H1 (cell line): Measurements from ENCODE around the gene AIF1. TPM values are rescaled to one million over a fixed set of nuclear protein-coding genes. Genes with fewer than 3 reads are reported as not detected.
A peak's percentile ranks its signal among the peaks of the same experiment; 100 is the strongest.

ENCODE experiments used
- CTCF ChIA-PET: fragments of 300-600 bp; sonication (Branson Sonifier 250); formaldehyde crosslinking; loops from one replicate; lab custom pipeline; 2021; ENCODE audit not compliant: partially characterized antibody; lab: Charles Lee
- POLR2A ChIA-PET: fragments of 300-600 bp; sonication (Branson Sonifier 250); formaldehyde crosslinking; loops from one replicate; lab custom pipeline; 2021; ENCODE audit warnings: inconsistent platforms; ENCODE audit not compliant: partially characterized antibody; lab: Charles Lee
- DNase-seq, 2 experiments: peaks; one replicate each; pipeline versions ENCODE4 v3.0.0 to v3.0.0-alpha.2; 2010 to 2022; ENCODE audit warnings: low spot score in 2 of 2, low read depth in 1 of 2, mixed read lengths in 1 of 2
- FAIRE-seq: peaks from 2 replicates; lab custom pipeline; 2011; peaks lifted over from hg19 to GRCh38; lab: Jason Lieb, UNC
- H2AFZ ChIP-seq: 2 replicates; pipeline ENCODE4 v1.8.1; 2012; ENCODE audit warnings: low read length, inconsistent platforms
- H2AK5ac ChIP-seq: 2 replicates; pipeline ENCODE4 v1.6.1; 2013; ENCODE audit warnings: low read depth, low read length
- H2BK120ac ChIP-seq: replicated peaks from 2 replicates; pipeline ENCODE3; 2013; ENCODE audit warnings: low read depth, low read length, inconsistent platforms
- H2BK12ac ChIP-seq: 2 replicates; pipeline ENCODE4 v1.6.1; 2013; ENCODE audit warnings: low read depth, low read length
- H2BK15ac ChIP-seq: 2 replicates; pipeline ENCODE4 v1.6.1; 2013; ENCODE audit warnings: low read length
- H2BK20ac ChIP-seq: 2 replicates; pipeline ENCODE4 v1.6.1; 2013; ENCODE audit warnings: low read length
- H2BK5ac ChIP-seq: 2 replicates; pipeline ENCODE4 v1.6.1; 2013; ENCODE audit warnings: low read depth, low read length
- H3K14ac ChIP-seq: 2 replicates; pipeline ENCODE4 v1.6.1; 2013; ENCODE audit warnings: inconsistent platforms; ENCODE audit not compliant: insufficient read length
- H3K18ac ChIP-seq: 2 replicates; pipeline ENCODE4 v1.6.1; 2013; ENCODE audit warnings: low read length; ENCODE audit errors: extremely low read depth
- H3K23ac ChIP-seq: 2 replicates; pipeline ENCODE4 v1.6.1; 2013; ENCODE audit warnings: inconsistent platforms; ENCODE audit not compliant: insufficient read length
- H3K23me2 ChIP-seq: 2 replicates; pipeline ENCODE4 v1.6.1; 2013; ENCODE audit warnings: low read depth, low read length
- H3K27ac ChIP-seq: 2 replicates; pipeline ENCODE4 v1.6.1; 2011; ENCODE audit warnings: low read depth, low read length, inconsistent platforms
- H3K27me3 ChIP-seq, 4 experiments: replicated peaks in 1 of 4; 1 replicate in 1 of 4; 2 replicates in 3 of 4; pipeline versions ENCODE4 v1.6.1 to v1.8.1; 2011 to 2013; ENCODE audit warnings: low read length in 3 of 4, mild to moderate bottlenecking in 3 of 4, inconsistent platforms in 2 of 4, mixed read lengths in 2 of 4, moderate library complexity in 1 of 4; ENCODE audit not compliant: control insufficient read depth in 3 of 4, insufficient read depth in 3 of 4; ENCODE audit errors: extremely low read depth in 1 of 4
- H3K36me3 ChIP-seq, 4 experiments: 2 replicates each; pipeline versions ENCODE4 v1.6.1 to v1.8.1; 2011 to 2013; ENCODE audit warnings: mild to moderate bottlenecking in 4 of 4, low read length in 3 of 4, moderate library complexity in 2 of 4, control low read depth in 1 of 4, inconsistent platforms in 1 of 4; ENCODE audit not compliant: insufficient read depth in 4 of 4, control insufficient read depth in 2 of 4
- H3K4ac ChIP-seq: replicated peaks from 2 replicates; pipeline ENCODE3; 2013; ENCODE audit warnings: low read length, low read depth, mixed read lengths, inconsistent platforms; ENCODE audit not compliant: insufficient read length
- H3K4me1 ChIP-seq, 4 experiments: replicated peaks in 1 of 4; 1 replicate in 1 of 4; 2 replicates in 3 of 4; pipeline versions ENCODE4 v1.6.1 to v1.8.1; 2011 to 2013; ENCODE audit warnings: low read length in 3 of 4, inconsistent platforms in 2 of 4, mixed read lengths in 1 of 4; ENCODE audit not compliant: insufficient read depth in 4 of 4, control insufficient read depth in 3 of 4
- H3K4me2 ChIP-seq, 2 experiments: 2 replicates each; pipeline versions ENCODE4 v1.6.1 to v1.8.1; 2011 to 2013; ENCODE audit warnings: low read depth in 2 of 2, low read length in 2 of 2, control low read depth in 1 of 2, inconsistent platforms in 1 of 2, mild to moderate bottlenecking in 1 of 2; ENCODE audit not compliant: insufficient read depth in 1 of 2
- H3K4me3 ChIP-seq, 4 experiments: fragments of 200-600, 300-600 bp in 1 of 4; sonication (generic), shearing (Covaris generic), sonication (Bioruptor Twin) in 1 of 4; 2 replicates each; pipeline versions ENCODE4 v1.5.1 to v1.8.1; 2011 to 2016; ENCODE audit warnings: low read length in 4 of 4, low read depth in 3 of 4, control low read depth in 2 of 4, inconsistent platforms in 2 of 4, mild to moderate bottlenecking in 2 of 4, mixed read lengths in 1 of 4, moderate library complexity in 1 of 4; ENCODE audit not compliant: insufficient read depth in 2 of 4; ENCODE audit errors: extremely low read depth in 1 of 4
- H3K56ac ChIP-seq: replicated peaks from 2 replicates; pipeline ENCODE3; 2013; ENCODE audit warnings: low read depth, mild to moderate bottlenecking, mixed read lengths, low read length, inconsistent platforms; ENCODE audit not compliant: insufficient read length
- H3K79me1 ChIP-seq: 2 replicates; pipeline ENCODE4 v1.6.1; 2013; ENCODE audit warnings: low read depth, low read length, control low read depth
- H3K79me2 ChIP-seq, 2 experiments: 2 replicates each; pipeline versions ENCODE4 v1.6.1 to v1.8.1; 2012 to 2013; ENCODE audit warnings: low read length in 2 of 2, mild to moderate bottlenecking in 2 of 2, inconsistent platforms in 1 of 2; ENCODE audit not compliant: insufficient read depth in 2 of 2, control insufficient read depth in 1 of 2
- H3K9ac ChIP-seq, 4 experiments: replicated peaks in 1 of 4; 1 replicate in 1 of 4; 2 replicates in 3 of 4; pipeline versions ENCODE4 v1.6.1 to v1.8.1; 2011 to 2013; ENCODE audit warnings: low read depth in 3 of 4, low read length in 3 of 4, control low read depth in 2 of 4, mild to moderate bottlenecking in 2 of 4, moderate library complexity in 2 of 4, inconsistent platforms in 1 of 4; ENCODE audit errors: extremely low read depth in 1 of 4
- H3K9me3 ChIP-seq, 2 experiments: 2 replicates each; pipeline versions ENCODE4 v1.6.1 to v1.8.1; 2012 to 2013; ENCODE audit warnings: mild to moderate bottlenecking in 2 of 2, moderate library complexity in 2 of 2, control low read depth in 1 of 2, inconsistent platforms in 1 of 2, low read depth in 1 of 2, low read length in 1 of 2, mixed read lengths in 1 of 2; ENCODE audit not compliant: insufficient read depth in 2 of 2
- H4K20me1 ChIP-seq, 2 experiments: replicated peaks in 1 of 2; 2 replicates each; pipeline versions ENCODE3 to v1.8.1; 2011 to 2013; ENCODE audit warnings: inconsistent platforms in 2 of 2, low read length in 2 of 2, mild to moderate bottlenecking in 1 of 2; ENCODE audit not compliant: insufficient read depth in 2 of 2, control insufficient read depth in 1 of 2
- H4K5ac ChIP-seq: 2 replicates; pipeline ENCODE4 v1.6.1; 2013; ENCODE audit warnings: low read length, low read depth, mixed read lengths, inconsistent platforms; ENCODE audit not compliant: insufficient read length
- H4K8ac ChIP-seq: 2 replicates; pipeline ENCODE4 v1.8.0; 2013; ENCODE audit warnings: mild to moderate bottlenecking, moderate library complexity, low read length, inconsistent platforms; ENCODE audit not compliant: insufficient read depth; ENCODE audit errors: extremely low read depth
- H4K91ac ChIP-seq: replicated peaks from 2 replicates; pipeline ENCODE3; 2013; ENCODE audit warnings: low read length, mixed read lengths, inconsistent platforms; ENCODE audit not compliant: insufficient read length
- ATF3 ChIP-seq: IDR thresholded peaks from 2 replicates; pipeline ENCODE4 v1.6.1; 2011; ENCODE audit warnings: low read depth, mild to moderate bottlenecking, low read length; ENCODE audit not compliant: insufficient read depth
- GABPA ChIP-seq: IDR thresholded peaks from 2 replicates; pipeline ENCODE4 v1.6.1; 2011; ENCODE audit warnings: mild to moderate bottlenecking, low read length, moderate library complexity, borderline replicate concordance; ENCODE audit not compliant: insufficient read depth
- KDM4A ChIP-seq: IDR thresholded peaks from one replicate; pipeline ENCODE4 v1.7.1; 2012; ENCODE audit warnings: low read depth, mild to moderate bottlenecking, moderate library complexity, low read length, inconsistent platforms; ENCODE audit not compliant: severe bottlenecking
- KDM5A ChIP-seq: fragments of 200-600 bp; IDR thresholded peaks from 2 replicates; pipeline ENCODE4 v1.7.1; 2012; ENCODE audit warnings: mild to moderate bottlenecking, low read length, inconsistent platforms, mixed read lengths
- PHF8 ChIP-seq: fragments of 200-600 bp; sonication (generic); conservative IDR thresholded peaks from 2 replicates; pipeline ENCODE4 v1.7.1; 2012; ENCODE audit warnings: low read depth, mild to moderate bottlenecking, inconsistent platforms, low read length, moderate library complexity
- POLR2AphosphoS5 ChIP-seq: IDR thresholded peaks from 2 replicates; pipeline ENCODE4 v1.6.1; 2011; ENCODE audit warnings: low read depth, low read length
- POU5F1 ChIP-seq: IDR thresholded peaks from 2 replicates; pipeline ENCODE4 v1.6.1; 2011; ENCODE audit warnings: low read depth, mild to moderate bottlenecking, low read length, moderate library complexity
- RAD21 ChIP-seq, 2 experiments: IDR thresholded peaks in 1 of 2; conservative IDR thresholded peaks in 1 of 2; 2 replicates each; pipeline ENCODE4 v1.6.1; 2011; ENCODE audit warnings: low read depth in 2 of 2, low read length in 2 of 2, improper control_type of control experiment in 1 of 2, inconsistent platforms in 1 of 2, mild to moderate bottlenecking in 1 of 2, moderate library complexity in 1 of 2
- RNF2 ChIP-seq: fragments of 200-900, 300-1000 bp; sonication (generic); IDR thresholded peaks from 2 replicates; pipeline ENCODE4 v1.7.1; 2016; ENCODE audit warnings: borderline replicate concordance, low read depth, mild to moderate bottlenecking, antibody characterized with exemption, low read length; ENCODE audit not compliant: poor library complexity, severe bottlenecking; ENCODE audit errors: missing control alignments
- RXRA ChIP-seq: IDR thresholded peaks from 2 replicates; pipeline ENCODE4 v1.6.1; 2011; ENCODE audit warnings: low read depth, mild to moderate bottlenecking, low read length, moderate library complexity; ENCODE audit not compliant: insufficient read depth
- TCF12 ChIP-seq: IDR thresholded peaks from 2 replicates; pipeline ENCODE4 v1.6.1; 2011; ENCODE audit warnings: low read depth, mild to moderate bottlenecking, low read length
- WGBS, 2 experiments: shearing (Covaris generic) in 1 of 2; methylation state at CpG; one replicate each; pipeline versions ENCODE4 v1.1.6 to v1.1.7; 2013 to 2015; ENCODE audit warnings: low lambda C conversion rate in 2 of 2, mixed read lengths in 2 of 2, inconsistent platforms in 1 of 2, low coverage in 1 of 2, missing lambda C conversion rate in 1 of 2; ENCODE audit not compliant: insufficient replicate concordance in 2 of 2, insufficient coverage in 1 of 2, insufficient read length in 1 of 2; ENCODE audit errors: extremely low coverage in 1 of 2, missing lambda C conversion rate in 1 of 2; 5-methylcytosine and 5-hydroxymethylcytosine counted together
- polyA plus RNA-seq, 7 experiments: library from polyadenylated mRNA; depleted of rRNA in 3 of 7; stranded (reverse) in 5 of 7; unstranded in 2 of 7; fragments of >200 nt in 5 of 7; fragments of 200-250 nt in 2 of 7; gene quantifications; 1 replicate in 5 of 7; 2 replicates in 1 of 7; 4 replicates in 1 of 7; pipeline versions ENCODE4 v1.2.1 to v1.2.3, GENCODE V29; 2011 to 2013; ENCODE audit warnings: missing spikeins in 2 of 7, mixed read lengths in 2 of 7
- total RNA-seq: library from RNA; stranded (reverse); fragmentation: NEBNext Ultra II Directional; extraction: Animal tissue kit (Norgen Biotek cat#: 25700); gene quantifications from 2 replicates; pipeline ENCODE4 v1.2.1, GENCODE V29; 2021

The AIF1 gene
- total and polyA plus RNA-seq, 2 of the 8 experiments (the other 6 are each of a cell fraction or from before 2014, with no cell fraction given), result 6.3 to 9.8 TPM

- Histone ChIP-seq H3K4ac (no peak within 1 kb of the TSS), H3K36me3 (no peaks in the 10 kb centered on the region), H4K5ac (no peak within 1 kb of the TSS), H3K23me2 (peaks cover 2% of the 10 kb centered on the region; the same call in 1 of the 2 replicates), H3K79me2 (no peaks in the 10 kb centered on the region), H3K23ac (no peak within 1 kb of the TSS), H2BK20ac (no peak within 1 kb of the TSS), H3K18ac (no peak within 1 kb of the TSS), H3K4me2 (no peak within 1 kb of the TSS), H4K91ac (no peak within 1 kb of the TSS), H3K4me3 (no peak within 1 kb of the TSS), H2BK120ac (no peak within 1 kb of the TSS), H3K56ac (no peak within 1 kb of the TSS), H3K9me3 (no peaks in the 10 kb centered on the region), H4K20me1 (no peaks in the 10 kb centered on the region), H3K4me1 (peaks cover 0 to 3% (median 0%) of the 10 kb centered on the region in 4 experiments; a peak in 3 of 7 replicates), H2AFZ (no peak within 1 kb of the TSS), H2BK15ac (no peak within 1 kb of the TSS), H2AK5ac (no peak within 1 kb of the TSS), H2BK5ac (no peak within 1 kb of the TSS), H3K9ac (no peak within 1 kb of the TSS), H2BK12ac (no peak within 1 kb of the TSS), H3K79me1 (no peaks in the 10 kb centered on the region), H3K27me3 (peaks cover 0 to 7% (median 6%) of the 10 kb centered on the region in 4 experiments; a peak in 5 of 7 replicates), H3K27ac (no peak within 1 kb of the TSS), H3K14ac (no peak within 1 kb of the TSS), H4K8ac (peak within 1 kb of the TSS; percentile 51; the same call in 1 of the 2 replicates)
- POLR2A ChIA-PET, result interaction anchor here (0.6 to 12.2 kb wide), 13 partner anchors 8 to 299 kb away, joined by 3 to 110 read pairs (median 3); partner anchors contain the start of genes ATP6V1G2, DDX39B, GPANK1 and LST1
- DNase-seq (no peak), FAIRE-seq (no peak)
- CTCF ChIA-PET, result interaction anchor here (0.9 to 19.2 kb wide), 8 partner anchors 11 to 89 kb away, joined by 3 to 640 read pairs (median 6); partner anchors contain the start of genes ATP6V1G2, GPANK1, LST1 and LTB
- 87% methylated on average over 17 of the region's 19 CpGs; no CpG with 5 or more reads in 1 of the 2 experiments for WGBS, 2 experiments
- TF ChIP-seq ATF3 (no peak), KDM5A (no peak), RXRA (no peak), GABPA (no peak), POU5F1 (no peak), POLR2AphosphoS5 (no peak), PHF8 (no peak), KDM4A (no peak), RAD21 (IDR thresholded peaks at IDR 0.05 in 1 of 2, conservative IDR thresholded peaks at IDR 0.05 in 1 of 2; ENCODE audit: low read depth in 2 of 2, low read length in 2 of 2) (no peak), RNF2 (no peak), TCF12 (no peak)
Observed at GRCh38 chr6:31575335-31575901, 39.6 kb upstream of the AIF1 start, which contains the start of gene TNF. TNF (plus strand) TSS chr6:31575565; CDS start chr6:31575742, 177 bp downstream.
